HEK293 (cell line): Measurements from ENCODE around the gene S100A4.

Source experiments
- REST ChIP-seq: fragments of 450-650 bp; formaldehyde crosslinking; IDR thresholded peaks from 2 replicates; pipeline ENCODE4 v1.5.1; 2016; ENCODE audit warnings: missing biosample characterization, missing genetic modification characterization
- YY1 ChIP-seq: fragments of 450-650 bp; formaldehyde crosslinking; IDR thresholded peaks from 2 replicates; pipeline ENCODE4 v1.5.1; 2018; ENCODE audit warnings: missing biosample characterization, missing genetic modification characterization
- ZNF114 ChIP-seq: fragments of 450-650 bp; formaldehyde crosslinking; IDR thresholded peaks from 2 replicates; pipeline ENCODE4 v1.5.0; 2017; ENCODE audit warnings: missing biosample characterization, missing genetic modification characterization
- ZNF140 ChIP-seq: fragments of 450-650 bp; formaldehyde crosslinking; IDR thresholded peaks from 2 replicates; pipeline ENCODE4 v1.5.1; 2016; ENCODE audit warnings: missing biosample characterization, missing genetic modification characterization
- ZNF501 ChIP-seq: fragments of 450-650 bp; formaldehyde crosslinking; IDR thresholded peaks from 2 replicates; pipeline ENCODE4 v1.5.1; 2016; ENCODE audit warnings: missing biosample characterization, missing genetic modification characterization
- ZSCAN5A ChIP-seq: fragments of 450-650 bp; formaldehyde crosslinking; IDR thresholded peaks from 2 replicates; pipeline ENCODE4 v1.5.1; 2016; ENCODE audit warnings: missing biosample characterization, missing genetic modification characterization
- TF ChIP-seq, protein P1 (sequence below): fragments of 450-650 bp; formaldehyde crosslinking; IDR thresholded peaks from 2 replicates; pipeline ENCODE4 v1.5.1; 2016; ENCODE audit warnings: missing biosample characterization, missing genetic modification characterization

GRCh38 chr1:153577624-153578051 is 32.0 kb upstream of the S100A4 start:
- TF ChIP-seq ZNF140 (no peak), YY1 (no peak), REST (tag by site-specific recombination) (no peak), ZSCAN5A (tag by site-specific recombination) (no peak), ZNF501 (tag by site-specific recombination) (no peak), ZNF114 (tag by site-specific recombination) (no peak)
- TF ChIP-seq, protein P1, sequence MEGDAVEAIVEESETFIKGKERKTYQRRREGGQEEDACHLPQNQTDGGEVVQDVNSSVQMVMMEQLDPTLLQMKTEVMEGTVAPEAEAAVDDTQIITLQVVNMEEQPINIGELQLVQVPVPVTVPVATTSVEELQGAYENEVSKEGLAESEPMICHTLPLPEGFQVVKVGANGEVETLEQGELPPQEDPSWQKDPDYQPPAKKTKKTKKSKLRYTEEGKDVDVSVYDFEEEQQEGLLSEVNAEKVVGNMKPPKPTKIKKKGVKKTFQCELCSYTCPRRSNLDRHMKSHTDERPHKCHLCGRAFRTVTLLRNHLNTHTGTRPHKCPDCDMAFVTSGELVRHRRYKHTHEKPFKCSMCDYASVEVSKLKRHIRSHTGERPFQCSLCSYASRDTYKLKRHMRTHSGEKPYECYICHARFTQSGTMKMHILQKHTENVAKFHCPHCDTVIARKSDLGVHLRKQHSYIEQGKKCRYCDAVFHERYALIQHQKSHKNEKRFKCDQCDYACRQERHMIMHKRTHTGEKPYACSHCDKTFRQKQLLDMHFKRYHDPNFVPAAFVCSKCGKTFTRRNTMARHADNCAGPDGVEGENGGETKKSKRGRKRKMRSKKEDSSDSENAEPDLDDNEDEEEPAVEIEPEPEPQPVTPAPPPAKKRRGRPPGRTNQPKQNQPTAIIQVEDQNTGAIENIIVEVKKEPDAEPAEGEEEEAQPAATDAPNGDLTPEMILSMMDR, result no peak
